ENCODE data around the gene GNRHR.

DNA sequence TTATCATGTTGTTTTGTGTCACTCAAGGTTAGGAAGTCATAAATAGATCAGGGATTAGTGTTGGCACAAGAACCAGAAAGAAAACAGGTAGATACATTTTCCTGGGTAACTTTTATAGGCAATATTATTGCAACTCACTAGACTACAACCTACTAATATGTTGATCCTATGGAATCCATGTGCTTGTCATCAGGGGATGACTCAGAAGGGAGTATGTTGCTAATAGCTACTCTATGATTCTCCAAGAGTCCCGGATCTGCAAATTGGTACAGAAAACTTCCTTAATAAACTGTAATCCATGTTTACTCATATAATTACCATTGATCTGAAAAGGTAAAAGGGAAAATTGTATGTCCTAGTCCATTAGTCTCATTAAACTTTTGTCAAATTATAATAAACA is 11.7 kb upstream of the GNRHR start:
- TF ChIP-seq SUZ12 (IDR thresholded peaks at IDR 0.05; ENCODE audit: extremely low read depth, insufficient read depth, insufficient read length) (no peak), YY1 (IDR thresholded peaks at IDR 0.05; ENCODE audit: insufficient read depth, insufficient read length) (no peak), ZNF274 (IDR thresholded peaks at IDR 0.05; ENCODE audit: low read depth, low read length) (no peak)
